ENCODE measurements around the gene SP7.

DNA sequence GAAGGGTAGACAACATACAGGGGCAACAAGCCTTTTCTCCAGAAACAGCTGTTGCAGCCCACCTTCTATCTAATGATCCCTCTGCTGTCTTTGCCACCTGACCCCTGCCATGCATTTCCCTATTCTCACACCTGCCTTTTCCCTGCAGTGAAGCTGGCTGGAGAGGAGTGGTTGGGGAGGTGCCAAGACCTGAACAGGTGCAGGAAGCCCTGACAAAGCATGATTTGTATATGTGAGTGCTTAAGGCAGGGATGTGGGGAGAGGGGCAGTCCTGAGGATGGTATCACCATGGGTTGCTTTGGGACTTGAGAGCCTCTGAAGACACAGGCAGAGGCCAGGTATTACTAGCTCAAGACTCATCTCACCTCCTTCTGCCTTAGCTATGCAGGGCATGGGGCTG lies 43.7 kb downstream of the SP7 start:
- TF ChIP-seq, protein P1, sequence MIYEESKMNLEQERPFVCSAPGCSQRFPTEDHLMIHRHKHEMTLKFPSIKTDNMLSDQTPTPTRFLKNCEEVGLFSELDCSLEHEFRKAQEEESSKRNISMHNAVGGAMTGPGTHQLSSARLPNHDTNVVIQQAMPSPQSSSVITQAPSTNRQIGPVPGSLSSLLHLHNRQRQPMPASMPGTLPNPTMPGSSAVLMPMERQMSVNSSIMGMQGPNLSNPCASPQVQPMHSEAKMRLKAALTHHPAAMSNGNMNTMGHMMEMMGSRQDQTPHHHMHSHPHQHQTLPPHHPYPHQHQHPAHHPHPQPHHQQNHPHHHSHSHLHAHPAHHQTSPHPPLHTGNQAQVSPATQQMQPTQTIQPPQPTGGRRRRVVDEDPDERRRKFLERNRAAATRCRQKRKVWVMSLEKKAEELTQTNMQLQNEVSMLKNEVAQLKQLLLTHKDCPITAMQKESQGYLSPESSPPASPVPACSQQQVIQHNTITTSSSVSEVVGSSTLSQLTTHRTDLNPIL (CRISPR knock-in tag; IDR thresholded peaks at IDR 0.05), result no peak
- TF ChIP-seq, protein P2, sequence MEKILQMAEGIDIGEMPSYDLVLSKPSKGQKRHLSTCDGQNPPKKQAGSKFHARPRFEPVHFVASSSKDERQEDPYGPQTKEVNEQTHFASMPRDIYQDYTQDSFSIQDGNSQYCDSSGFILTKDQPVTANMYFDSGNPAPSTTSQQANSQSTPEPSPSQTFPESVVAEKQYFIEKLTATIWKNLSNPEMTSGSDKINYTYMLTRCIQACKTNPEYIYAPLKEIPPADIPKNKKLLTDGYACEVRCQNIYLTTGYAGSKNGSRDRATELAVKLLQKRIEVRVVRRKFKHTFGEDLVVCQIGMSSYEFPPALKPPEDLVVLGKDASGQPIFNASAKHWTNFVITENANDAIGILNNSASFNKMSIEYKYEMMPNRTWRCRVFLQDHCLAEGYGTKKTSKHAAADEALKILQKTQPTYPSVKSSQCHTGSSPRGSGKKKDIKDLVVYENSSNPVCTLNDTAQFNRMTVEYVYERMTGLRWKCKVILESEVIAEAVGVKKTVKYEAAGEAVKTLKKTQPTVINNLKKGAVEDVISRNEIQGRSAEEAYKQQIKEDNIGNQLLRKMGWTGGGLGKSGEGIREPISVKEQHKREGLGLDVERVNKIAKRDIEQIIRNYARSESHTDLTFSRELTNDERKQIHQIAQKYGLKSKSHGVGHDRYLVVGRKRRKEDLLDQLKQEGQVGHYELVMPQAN (IDR thresholded peaks at IDR 0.05; ENCODE audit: borderline replicate concordance), result no peak
- TF ChIP-seq NFE2 (IDR thresholded peaks at IDR 0.05; ENCODE audit: low read depth), result no peak

Data from K562 (cell line).